T-helper 9 cell (primary cell): ENCODE measurements around the gene MAGI1.

ENCODE experiments used
- DNase-seq: peaks from one replicate; pipeline ENCODE4 v3.0.0-alpha.2; 2020

The MAGI1 gene

GRCh38 chr3:65830948-65831732, 207.6 kb downstream of the MAGI1 start:
- DNase-seq: no peak

- no peak for DNase-seq
Observed at GRCh38 chr3:65829228-65829627, 209.5 kb downstream of the MAGI1 start.

- DNase-seq: no peak
Observed at GRCh38 chr3:65828706-65829105, 210.0 kb downstream of the MAGI1 start.

- DNase-seq: no peak
Observed at GRCh38 chr3:65827076-65827475, 211.6 kb downstream of the MAGI1 start.

- no peak for DNase-seq
Observed at GRCh38 chr3:65824166-65824565, 214.6 kb downstream of the MAGI1 start.

- DNase-seq: no peak
Observed at GRCh38 chr3:65820600-65820999, 218.1 kb downstream of the MAGI1 start.

- no peak for DNase-seq
Observed at GRCh38 chr3:65819896-65820295, 218.8 kb downstream of the MAGI1 start.

- no peak for DNase-seq
Observed at GRCh38 chr3:65817553-65818126, 221.1 kb downstream of the MAGI1 start.

GRCh38 chr3:65816208-65816607, 222.5 kb downstream of the MAGI1 start:
- DNase-seq: no peak

- no peak for DNase-seq
Observed at GRCh38 chr3:65814845-65815578, 223.7 kb downstream of the MAGI1 start.

- no peak for DNase-seq
Observed at GRCh38 chr3:65811892-65812291, 226.8 kb downstream of the MAGI1 start.

GRCh38 chr3:65811086-65811761, 227.5 kb downstream of the MAGI1 start:
- no peak for DNase-seq

- no peak for DNase-seq
Observed at GRCh38 chr3:65810302-65810701, 228.4 kb downstream of the MAGI1 start.

- DNase-seq: no peak
Observed at GRCh38 chr3:65809641-65810150, 229.0 kb downstream of the MAGI1 start.

GRCh38 chr3:65808824-65809223, 229.9 kb downstream of the MAGI1 start:
- no peak for DNase-seq

GRCh38 chr3:65808407-65808806, 230.3 kb downstream of the MAGI1 start:
- DNase-seq: no peak

- DNase-seq: no peak
Observed at GRCh38 chr3:65807225-65807624, 231.5 kb downstream of the MAGI1 start.

GRCh38 chr3:65806600-65806999, 232.1 kb downstream of the MAGI1 start:
- no peak for DNase-seq

GRCh38 chr3:65796676-65797075, 242.0 kb downstream of the MAGI1 start:
- DNase-seq: no peak

GRCh38 chr3:65795166-65795565, 243.6 kb downstream of the MAGI1 start:
- no peak for DNase-seq

- DNase-seq: no peak
Observed at GRCh38 chr3:65793495-65794200, 245.1 kb downstream of the MAGI1 start.

- DNase-seq: no peak
Observed at GRCh38 chr3:65788461-65788860, 250.3 kb downstream of the MAGI1 start.
